ENCODE data around the gene EFL1.
"Not testable (repeated sequence)": the region's sequence is repeated elsewhere in the genome, so short reads cannot be mapped to it uniquely, and the experiment has no call there.

The EFL1 gene

DNA sequence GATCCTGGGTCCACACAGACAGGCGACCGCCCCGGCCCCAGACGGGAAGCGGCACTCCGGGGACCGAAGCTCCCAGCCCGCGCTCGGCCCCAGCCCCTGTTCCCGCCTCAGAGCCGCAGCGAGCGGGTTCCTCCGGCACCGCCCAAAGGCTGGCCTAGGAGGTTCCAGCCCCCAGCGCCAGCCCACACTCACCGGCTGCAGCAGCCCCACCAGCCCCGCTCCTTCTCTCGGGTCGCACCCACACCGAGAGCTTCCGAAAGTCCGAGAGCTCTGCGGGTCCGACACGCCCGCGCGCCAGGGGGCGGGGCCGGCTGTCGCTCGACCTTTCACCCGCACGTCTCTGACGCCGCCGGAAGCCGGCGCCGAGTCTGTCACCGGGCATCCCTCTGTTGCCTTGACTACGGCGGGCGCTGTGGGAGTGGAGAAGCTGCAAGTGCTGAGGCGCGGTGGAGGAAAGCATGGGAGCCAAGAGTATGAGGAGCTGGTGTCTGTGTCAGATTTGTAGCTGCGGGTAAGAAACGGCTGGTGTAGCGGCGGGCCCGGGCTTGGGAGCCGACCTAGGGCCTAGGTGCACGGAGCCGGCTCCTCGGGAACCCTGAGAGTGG lies at the start of gene EFL1, which contains the start of gene SAXO2:
Gene EFL1, minus strand, starts transcription at position 313 of the 605 bp plus-strand sequence. CDS start 956 bp downstream, outside the sequence.
Gene SAXO2, plus strand, starts transcription at position 397 of the 605 bp plus-strand sequence. Its CDS starts 62 bp downstream, at position 459.
- DNase-seq = peak; percentile 31

DNA sequence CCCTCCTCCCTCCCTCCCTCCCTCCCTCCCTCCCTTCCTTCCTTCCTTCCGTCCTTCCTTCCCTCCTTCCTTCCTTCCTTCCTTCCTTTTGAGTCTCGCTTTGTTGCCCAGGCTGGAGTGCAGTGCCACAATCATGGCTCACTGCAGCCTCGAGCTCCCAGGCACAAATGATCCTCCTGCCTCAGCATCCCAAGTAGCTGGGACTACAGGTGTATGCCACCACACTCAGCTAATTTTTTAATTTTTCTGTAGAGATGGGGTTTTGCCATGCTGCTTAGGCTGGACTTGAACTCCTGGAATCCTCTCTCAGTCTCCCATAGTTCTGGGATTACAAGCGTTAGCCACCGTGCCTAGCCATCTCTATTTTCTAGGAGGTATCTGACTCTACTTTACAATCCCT lies 48.8 kb upstream of the EFL1 start:
- DNase-seq = not testable (repeated sequence)

DNA sequence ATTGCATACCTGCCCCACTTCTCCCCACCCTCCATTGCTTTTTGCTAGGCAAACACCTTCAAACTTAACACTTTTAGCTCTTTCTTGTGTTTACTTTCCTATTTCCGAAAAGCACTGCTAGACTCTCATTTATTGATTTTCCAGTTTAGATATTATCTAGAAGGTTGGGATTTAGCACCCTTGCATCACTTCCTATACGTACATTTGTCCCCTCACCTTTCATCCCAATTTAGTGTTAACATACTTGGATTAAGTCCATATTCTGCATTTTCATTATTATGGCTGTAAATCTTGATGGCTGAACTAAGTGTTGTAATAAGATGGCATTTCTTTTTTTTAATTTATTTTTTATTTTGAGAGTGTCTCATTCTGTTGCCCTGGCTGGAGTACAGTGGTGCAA lies 47.3 kb upstream of the EFL1 start:
- no peak for DNase-seq

DNA sequence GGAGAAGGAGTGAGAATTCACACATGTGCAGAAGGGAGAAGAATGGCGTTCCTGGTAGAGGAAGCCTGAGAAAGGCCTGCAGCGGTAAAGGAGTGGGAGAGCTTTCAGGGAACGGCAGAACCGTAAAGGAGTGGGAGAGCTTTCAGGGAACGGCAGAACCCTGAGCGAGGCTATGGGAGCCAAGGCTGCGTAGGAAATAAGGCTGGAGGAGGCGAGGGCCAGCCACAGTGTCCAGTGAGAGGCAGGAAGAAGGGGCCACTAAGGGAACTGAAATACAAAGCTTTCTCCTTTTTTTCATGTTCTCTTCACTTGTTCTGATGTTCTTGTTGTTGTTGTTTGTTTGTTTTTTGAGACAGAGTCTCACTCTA lies 45.2 kb upstream of the EFL1 start:
- DNase-seq = no peak

DNA sequence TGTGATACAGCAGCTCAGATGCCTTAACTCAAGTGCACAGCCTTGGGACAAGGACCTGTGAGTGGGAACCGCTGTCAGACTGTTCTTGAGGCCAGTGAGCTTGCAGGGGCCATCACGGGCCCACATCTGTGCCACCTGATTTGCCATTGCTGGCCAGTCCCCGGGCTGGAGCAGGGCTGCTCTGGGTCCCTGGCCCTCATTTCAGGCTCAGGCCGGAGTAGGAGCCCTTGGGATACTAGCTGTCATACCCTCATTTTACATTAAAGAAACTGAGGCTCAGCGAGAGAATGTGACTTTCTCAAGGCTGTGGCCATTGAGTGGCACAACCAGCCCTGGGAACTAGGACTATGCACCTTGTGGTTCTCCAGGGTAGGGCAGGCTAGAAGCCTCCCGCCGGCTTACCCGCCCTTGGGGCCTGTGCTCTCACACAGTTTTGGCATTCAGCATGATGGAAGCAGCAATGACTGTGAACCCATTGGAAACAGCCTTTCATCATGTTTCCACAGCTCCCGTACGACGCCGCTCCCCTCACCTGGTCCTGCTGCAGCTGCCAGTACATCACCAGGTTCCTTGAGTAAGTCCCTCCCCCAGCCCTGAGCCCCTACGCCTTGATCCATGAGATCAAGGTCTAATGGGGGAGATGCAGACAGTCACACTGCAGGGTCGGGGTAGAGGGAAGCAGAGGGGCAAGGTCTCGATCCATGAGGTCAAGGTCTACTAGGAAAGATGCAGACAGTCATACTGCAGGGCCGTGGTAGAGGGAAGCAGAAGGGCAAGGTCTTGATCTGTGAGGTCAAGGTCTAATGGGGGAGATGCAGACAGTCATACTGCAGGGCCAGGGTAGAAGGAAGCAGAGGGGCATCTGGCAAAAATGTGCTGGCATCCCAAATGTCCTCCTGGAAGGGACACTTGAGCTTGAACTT lies 44.5 kb upstream of the EFL1 start:
- no peak for DNase-seq

DNA sequence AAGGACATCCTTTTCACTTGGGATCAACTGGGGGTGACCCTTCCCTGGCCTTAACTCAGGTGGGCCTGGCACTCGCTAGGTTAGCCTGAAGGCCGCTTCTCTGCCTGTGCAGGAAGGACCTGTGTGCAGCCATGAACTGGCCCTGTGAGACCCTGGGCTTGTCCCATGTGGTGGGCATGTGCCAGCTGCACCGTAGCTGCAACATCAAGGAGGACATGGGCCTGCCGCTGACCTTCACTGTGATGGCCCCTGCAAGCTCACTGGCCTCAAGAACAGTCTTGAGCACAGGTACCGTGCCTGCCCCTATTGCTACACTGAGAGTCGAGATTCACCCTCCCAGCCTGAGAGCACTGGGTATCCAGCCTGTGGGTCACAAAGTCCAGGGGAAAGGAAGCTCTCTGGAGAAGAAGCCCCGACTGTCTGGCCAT lies 43.1 kb upstream of the EFL1 start:
- DNase-seq = no peak

DNA sequence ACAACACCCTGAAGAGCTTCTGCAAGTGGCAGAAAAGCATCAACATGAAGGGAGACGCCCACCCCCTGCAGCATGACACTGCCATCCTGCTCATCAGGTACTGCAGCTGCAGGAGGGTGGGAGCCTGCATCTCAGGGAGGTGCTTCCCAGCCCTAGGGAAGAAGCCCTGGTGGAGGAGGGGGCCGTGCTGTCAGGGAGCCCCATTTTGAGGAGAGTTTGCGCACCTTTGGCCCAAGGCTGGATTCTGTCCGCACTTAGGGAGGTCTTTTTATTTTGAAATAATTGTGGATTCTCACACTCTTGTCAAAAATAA lies 42.2 kb upstream of the EFL1 start:
- no peak for DNase-seq

DNA sequence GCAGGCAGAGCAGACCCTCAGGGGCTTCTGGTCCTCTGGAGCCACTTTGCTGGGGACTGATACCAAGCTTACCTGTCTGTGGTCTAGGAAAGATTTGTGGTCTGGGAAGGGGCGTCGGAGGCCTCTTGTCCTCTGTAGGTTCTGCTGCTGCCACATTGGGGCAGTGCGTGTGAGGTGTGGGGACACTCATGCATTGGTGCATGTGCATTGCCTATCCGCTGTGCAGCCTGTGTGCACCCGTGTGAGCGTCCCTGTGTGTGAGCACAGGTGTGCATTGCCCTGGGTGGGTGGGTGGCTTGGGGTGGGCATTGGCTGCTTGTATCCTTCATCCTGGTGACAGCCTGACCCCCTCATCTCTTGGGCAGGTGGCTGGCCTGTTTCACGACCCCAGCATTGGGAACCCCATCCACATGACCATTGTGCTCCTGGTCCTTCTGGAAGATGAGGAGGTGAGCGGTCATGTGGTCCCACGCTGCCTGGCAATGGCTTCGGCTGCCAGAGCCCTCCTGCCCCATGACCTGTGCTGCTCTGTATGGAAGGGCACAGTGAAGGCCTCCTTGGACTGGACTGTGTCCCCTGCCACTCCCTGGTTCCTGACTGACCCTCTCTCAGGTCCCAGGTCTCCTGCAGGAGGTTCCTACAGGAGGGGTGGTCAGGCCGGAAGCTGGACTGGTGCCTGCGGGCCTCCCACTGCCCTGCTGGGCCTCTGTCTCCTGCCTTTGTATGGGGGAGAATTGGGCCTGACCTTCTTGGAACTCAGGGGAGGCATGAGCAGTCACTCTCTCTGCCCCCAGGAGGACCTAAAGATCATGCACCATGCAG lies 41.6 kb upstream of the EFL1 start:
- no peak for DNase-seq

DNA sequence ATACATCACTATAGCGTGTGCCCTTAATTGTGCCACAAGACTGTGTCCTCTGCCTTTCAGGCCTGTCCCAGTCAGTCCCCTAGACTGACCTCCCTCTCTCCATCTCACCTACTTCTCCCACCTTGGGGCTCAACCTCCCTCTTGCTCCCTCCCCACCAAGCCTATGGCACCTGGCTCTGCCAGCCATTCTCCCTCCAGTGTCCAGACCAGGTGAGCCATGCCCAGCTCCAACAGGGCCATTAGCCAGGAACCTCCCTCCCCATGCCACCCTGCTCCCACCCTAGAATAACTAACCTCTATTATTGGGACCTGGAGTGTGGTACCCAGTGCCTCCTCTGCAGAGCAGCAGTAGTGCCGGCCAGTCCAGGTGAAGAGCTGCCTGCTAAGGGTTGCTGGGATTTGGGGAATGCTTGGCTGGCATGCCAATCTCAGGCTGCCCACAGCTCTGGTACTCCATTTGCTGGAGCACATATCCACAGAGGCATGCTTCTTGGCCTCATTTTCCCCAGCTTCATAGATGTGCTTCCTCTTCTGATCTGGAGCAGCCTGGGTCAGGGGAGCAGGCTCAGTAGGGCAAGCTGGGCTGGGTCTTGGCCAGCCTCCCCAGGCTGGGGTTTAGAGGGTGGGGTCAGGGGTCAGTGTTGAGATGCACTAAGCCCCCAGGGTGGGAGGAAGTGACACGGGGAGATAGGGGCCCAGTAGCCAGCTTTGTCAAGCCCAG lies 38.9 kb upstream of the EFL1 start:
- no peak for DNase-seq

DNA sequence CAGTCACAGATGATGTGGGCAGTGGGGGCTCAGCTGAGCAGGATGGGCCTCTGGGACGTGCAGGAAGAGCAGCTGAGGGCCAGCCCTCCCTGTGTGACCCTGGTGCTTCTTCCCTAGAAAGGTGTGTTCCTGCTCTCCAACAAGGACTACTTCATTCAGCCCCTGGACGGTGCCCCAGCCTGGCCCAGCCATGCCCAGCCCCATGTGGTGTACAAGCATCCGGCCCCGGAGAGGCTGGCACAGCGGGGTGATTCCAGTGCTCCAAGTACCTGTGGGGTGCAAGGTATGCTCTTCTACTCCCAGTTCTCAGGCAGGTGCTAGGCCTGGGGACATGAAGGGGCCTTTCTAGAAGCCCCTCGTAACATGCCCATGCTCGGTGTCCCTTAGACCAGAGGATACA lies 38.3 kb upstream of the EFL1 start:
- DNase-seq = no peak

DNA sequence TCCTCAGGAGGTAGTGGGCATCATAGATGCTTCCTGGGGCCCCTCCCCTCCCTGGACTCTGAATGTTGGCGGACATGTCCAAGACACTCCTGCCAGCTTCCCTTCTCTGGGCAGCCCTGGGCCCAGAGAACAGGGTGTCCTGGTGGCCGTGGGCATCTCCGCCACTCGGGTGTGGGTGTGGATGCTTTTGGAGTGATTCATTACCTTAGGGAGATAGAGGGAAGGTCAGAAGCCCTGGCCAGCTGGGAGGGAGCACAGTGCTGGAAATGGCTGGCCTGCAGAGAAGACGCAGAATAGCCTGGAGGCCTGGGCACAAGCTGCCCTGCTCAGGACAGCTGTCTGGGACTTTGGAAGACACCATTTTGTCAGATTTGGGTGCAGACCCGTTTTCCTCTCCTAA lies 37.8 kb upstream of the EFL1 start:
- not testable (repeated sequence) for DNase-seq

DNA sequence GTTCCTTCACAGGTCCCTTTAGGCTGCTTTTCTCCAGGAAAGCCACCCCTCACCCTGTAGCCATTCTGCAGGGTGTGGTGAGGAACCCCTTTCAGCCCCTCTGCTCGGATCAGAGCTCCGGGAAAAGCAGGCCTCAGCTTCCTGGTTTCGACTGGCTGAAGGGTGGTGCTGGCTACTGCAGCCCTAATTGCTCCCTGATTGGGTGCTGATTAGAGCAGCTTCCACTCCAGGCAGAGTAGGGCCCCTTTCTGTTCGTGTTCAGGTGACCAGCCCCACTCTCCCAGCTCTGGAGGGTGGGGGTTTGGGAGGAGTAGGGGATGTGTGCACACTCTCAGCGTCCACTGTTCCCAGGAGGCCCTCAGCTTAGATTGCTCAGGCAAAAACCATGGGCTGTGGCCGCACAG lies 37.0 kb upstream of the EFL1 start:
- DNase-seq = not testable (repeated sequence)

DNA sequence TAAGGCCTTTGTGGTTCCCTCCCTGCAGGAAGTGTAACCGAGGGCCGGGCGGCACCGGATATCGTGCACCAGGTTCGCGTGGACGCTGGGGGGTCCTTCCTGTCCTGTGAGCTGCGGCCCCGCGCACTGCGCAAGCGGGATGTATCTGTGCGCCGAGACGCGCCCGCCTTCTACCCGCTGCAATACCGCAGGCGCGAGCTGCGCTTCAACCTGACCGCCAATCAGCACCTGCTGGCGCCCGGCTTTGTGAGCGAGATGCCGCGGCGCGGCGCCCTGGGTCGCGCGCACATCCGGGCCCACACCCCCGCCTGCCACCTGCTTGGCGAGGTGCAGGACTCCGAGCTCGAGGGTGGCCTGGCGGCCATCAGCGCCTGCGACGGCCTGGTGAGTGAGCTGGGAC lies 36.0 kb upstream of the EFL1 start:
- no peak for DNase-seq

DNA sequence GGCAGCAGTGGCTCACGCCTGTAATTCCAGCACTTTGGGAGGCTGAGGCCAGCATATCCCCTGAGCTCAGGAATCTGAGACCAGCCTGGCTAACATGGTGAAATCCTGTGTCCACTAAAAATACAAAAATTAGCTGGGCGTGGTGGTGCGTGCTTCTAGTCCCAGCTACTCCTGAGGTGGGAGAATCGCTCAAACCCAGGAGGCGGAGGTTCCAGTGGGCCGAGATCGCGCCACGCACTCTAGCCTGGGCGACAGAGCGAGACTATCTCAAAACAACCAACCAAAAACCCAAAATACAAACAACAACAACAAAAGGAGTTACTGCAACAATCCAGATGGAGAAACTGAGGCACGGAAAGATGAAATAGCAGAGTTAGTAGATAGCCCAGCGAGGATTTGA lies 35.5 kb upstream of the EFL1 start:
- DNase-seq = no peak

DNA sequence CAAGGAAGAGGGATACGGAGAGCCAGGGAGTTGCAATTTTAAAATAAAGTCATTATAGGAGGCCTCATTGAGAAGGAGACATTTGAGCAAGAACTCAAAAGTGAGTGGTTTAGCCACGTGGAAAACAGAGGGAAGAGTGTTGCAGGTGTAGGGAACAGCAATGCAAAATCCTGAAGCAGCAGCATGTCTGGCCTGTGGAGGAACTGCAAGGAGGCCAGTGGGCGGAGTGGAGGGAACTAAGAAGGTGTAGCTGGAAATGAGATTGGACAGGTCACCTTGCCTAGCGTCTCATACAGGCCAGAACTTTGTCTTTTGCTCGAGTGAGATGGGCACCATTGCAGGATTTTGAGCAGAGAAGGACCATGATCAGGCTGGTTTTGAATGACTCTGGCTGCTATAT lies 35.0 kb upstream of the EFL1 start:
- DNase-seq = no peak

DNA sequence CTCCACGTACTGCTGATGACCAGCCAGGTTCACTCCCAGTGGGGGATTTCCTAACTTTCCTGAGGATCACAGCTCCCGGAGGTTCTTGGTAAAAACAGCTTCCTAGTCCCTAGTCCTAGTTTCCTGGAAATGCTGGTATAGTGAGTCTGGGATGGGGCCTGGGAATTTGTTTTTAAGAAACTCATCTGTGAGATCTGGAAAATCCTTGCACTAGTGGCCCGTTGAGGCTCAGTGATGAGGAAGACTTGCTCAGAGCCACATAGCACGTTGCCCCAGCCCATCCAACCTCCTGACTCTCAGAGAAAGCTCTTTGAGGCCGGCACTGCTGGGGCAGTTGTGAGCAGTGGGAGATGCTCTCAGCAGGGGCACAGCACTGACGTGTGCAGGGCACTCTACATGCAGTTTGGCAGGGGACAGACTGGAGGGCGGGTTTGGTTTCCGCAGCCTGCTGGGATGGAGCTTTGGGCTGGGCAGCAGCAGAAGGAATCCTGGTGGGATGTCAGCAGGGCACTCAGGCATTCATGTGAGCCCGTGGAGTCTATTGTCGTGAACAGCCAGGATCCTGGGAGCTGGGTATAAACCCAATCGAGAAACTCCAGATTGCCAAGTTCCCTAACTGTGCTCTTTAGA lies 31.6 kb upstream of the EFL1 start:
- no peak for DNase-seq

DNA sequence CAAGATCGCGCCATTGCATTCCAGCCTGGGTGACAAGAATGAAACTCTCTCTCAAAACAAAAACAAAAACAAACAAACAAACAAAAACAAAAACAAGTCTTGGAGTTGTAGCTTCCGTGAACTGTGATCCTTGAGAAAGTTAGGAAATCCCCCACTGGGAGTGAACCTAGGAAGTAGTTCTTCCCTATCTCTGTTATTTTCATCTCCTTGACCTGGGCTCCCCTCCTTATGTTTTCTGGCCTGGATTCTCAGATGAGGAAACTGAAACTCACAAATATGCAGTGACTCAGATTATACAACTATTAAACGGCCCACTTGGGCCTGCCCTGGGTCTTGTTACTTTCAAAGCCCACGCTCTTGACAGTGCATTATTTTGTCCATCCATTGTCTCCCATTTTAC lies 29.7 kb upstream of the EFL1 start:
- DNase-seq = no peak

DNA sequence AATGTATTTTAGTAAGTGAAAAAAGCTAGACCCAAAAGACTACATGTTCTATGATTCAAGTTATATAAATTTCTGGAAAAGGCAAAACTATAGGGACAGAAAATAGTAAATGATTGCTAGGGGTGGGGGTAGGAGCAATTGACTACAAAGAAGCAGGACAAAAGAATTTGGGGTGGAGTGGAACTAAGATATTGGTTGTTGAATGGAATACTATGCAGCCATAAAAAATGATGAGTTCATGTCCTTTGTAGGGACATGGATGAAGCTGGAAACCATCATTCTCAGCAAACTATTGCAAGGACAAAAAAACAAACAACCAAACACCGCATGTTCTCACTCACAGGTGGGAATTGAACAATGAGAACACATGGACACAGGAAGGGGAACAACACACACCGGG lies 25.7 kb upstream of the EFL1 start:
- DNase-seq = not testable (repeated sequence)

DNA sequence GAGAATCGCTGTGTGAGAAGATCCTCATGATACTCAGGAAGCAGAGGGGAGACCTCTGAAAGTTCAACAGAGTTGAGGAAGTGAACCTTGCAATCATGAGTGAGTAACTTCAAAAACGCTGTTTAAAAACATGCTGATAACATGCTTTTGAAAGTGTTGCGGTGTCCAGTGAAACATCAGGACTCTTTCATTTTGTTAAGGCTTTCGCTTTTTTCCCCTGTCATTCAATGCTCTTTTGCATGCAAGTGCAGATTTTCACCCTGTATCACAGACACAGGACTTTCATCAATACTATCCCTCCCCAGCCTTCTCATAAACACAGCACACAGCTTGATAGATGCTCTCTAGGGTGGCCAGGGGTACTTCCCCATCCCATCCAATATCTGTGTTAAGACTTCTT lies 23.9 kb upstream of the EFL1 start:
- DNase-seq = not testable (repeated sequence)

DNA sequence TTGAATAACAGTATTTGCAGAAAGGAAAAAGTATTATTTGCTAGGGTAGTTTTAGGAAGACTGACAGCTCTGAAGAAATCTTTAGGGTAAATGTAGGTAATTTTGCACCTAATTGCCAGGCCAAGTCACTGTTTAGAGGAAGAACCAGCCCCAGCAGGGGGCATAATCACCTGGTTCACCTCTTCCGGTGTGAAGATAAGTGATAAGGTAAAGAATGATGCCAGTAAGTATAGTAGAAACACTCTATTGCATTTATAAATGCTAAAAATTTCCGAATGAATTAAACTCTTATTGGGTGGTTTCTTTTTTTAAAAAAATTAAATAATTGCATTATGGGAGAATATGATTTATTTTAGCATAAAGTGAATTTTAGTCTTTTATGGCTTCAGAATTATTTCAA lies 21.8 kb upstream of the EFL1 start:
- not testable (repeated sequence) for DNase-seq

DNA sequence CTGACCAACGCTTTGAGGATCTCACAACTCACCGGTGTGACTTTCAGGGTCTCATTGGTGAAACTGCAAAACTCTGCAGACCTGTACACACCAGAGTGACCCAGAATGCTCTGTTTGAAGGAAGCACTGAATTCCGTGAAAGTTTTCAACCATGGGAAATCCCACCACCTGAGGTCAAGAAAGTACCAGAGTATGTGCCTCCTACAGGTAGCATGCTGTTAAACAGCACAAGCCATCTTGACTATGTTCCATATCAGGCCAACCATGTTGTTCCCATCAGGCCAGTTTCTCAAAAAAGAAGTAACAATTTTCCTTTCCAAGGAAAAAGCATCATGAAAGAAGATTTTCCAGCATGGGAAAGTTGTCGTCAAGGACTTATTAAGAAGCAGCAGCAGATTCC lies 19.9 kb upstream of the EFL1 start:
- DNase-seq = not testable (repeated sequence)

DNA sequence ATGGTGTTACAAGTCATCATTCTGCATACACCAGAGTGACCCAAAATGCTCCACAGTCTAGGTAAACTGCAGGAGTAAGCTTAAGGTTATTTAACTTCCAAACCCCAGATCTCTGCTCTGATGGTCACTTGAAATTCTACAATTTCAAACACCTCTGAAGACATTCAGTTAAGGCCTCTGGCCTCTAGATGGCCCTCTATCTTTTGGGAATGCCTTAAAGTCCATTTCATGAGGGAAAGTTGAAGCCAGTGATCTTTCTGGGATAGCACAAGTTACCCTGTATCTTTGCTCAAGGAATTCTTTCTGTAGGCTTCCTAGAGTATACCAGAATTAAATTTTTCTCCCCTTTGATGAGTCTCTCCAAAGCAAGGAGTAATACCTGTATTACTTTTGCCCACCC lies 18.7 kb upstream of the EFL1 start:
- DNase-seq = not testable (repeated sequence)
